Activated T-cell treated with anti-CD3 and anti-CD28 coated beads for 1 hour (primary cell): ENCODE results near the gene TNNC1.

Experiments used
- DNase-seq: peaks from one replicate; pipeline ENCODE4 v3.0.0-alpha.2; 2020; ENCODE audit warnings: low read depth

TNNC1 gene

GRCh38 chr3:52484680-52485461, 31.0 kb upstream of the TNNC1 start:
- no peak for DNase-seq

DNA sequence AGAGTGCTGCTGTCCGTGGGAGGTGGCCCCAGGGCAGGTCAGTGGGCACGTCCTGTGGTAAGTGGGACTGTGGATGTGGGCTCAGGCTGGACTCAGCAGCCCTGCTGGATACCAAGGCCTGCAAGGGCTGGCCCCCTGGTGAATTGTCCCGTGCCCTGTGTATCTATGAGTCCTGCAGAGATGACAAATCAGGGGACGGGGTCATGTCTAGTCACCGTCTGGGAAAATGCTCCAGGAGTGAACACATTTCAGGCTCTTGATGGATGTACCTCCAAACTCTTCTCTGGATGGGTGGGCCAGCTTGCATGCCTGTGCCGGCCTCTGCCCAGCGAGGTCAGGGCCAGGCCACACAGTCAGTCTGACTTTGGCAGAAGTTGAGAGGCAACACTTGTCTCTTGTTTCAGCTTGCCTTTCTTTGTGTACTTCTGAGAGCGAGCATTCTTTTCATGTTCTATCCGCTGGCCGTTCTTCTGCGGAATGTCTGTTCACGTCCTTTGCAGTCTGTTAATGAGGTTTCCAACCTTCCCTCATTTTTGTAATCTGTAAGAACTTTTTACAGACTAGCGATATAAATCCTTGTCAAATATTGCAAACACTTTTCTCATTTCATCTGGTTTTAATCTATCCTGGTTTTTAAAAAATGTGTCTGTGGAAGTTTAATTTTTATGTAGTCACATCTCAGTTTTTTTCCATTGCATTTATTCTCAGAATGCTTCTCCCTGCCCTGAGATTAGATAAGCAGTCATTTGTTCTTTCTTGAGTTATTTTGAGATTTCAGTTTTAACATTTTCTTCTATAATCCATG, 29.9 kb upstream of the TNNC1 start:
- no peak for DNase-seq

- no peak for DNase-seq
Observed at GRCh38 chr3:52483081-52483480, 29.2 kb upstream of the TNNC1 start.

GRCh38 chr3:52481819-52482521, 28.1 kb upstream of the TNNC1 start:
- no peak for DNase-seq

GRCh38 chr3:52480768-52481715, 27.2 kb upstream of the TNNC1 start:
- no peak for DNase-seq

GRCh38 chr3:52479877-52480575, 26.2 kb upstream of the TNNC1 start:
- no peak for DNase-seq

DNA sequence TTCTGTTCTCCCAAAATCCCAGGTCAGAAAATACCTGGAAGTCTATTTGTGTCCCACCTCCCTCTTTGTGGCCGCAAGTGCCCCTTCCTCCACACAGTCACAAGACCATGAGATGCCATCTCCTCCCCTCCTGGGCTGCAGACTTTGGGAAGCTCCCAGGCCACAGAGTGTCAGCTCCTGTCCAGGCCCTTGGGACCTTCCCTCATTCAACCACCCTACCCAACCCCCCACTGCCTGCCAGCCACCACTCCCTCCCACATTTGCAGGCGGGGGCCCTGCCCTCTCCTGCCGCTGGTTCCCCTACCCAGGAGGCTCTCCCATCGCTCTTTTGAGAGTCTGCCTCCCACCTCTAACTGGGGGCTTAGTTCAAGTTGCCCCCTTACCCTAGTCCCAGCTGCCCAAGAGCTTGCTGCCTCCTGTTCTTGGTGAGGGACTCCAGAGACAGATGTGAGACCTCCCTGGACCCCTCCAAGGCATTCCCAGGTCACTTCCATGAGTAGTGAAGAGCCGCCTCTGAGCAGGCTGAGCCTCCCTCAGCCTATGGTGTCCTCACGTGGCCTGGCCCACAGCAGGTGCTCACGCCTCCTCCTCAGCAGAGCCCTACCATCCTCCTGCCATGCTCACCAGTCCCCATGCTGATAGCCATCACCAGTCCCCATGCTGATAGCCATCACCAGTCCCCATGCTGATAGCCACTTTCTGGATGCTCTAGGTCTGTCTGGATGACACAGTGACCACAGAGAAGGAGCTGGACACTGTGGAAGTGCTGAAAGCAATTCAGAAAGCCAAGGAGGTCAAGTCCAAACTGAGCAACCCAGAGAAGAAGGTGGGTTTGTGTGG, 25.4 kb upstream of the TNNC1 start:
- no peak for DNase-seq

DNA sequence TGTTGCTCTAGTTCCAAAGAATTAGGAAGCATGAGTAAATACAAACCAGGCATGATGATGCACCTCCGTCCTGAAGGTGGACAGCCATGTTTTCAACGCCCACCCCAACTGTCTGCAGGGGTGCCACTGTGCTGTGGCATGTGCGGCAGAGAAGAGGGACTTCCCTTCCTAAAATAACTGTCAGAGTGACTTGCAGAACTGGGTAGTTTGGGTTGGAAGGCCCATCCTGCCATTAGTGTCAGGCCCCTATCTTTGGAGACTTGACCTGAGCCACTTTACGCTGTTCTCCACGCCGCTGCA, 23.9 kb upstream of the TNNC1 start:
- no peak for DNase-seq

- DNase-seq, result no peak
Observed at GRCh38 chr3:52477076-52477795, 23.4 kb upstream of the TNNC1 start.

- DNase-seq, result no peak
Observed at GRCh38 chr3:52473026-52473425, 19.2 kb upstream of the TNNC1 start.

GRCh38 chr3:52472239-52473000, 18.6 kb upstream of the TNNC1 start:
- no peak for DNase-seq

GRCh38 chr3:52471371-52472238, 17.8 kb upstream of the TNNC1 start:
- no peak for DNase-seq

GRCh38 chr3:52470920-52471319, 17.1 kb upstream of the TNNC1 start:
- no peak for DNase-seq

DNA sequence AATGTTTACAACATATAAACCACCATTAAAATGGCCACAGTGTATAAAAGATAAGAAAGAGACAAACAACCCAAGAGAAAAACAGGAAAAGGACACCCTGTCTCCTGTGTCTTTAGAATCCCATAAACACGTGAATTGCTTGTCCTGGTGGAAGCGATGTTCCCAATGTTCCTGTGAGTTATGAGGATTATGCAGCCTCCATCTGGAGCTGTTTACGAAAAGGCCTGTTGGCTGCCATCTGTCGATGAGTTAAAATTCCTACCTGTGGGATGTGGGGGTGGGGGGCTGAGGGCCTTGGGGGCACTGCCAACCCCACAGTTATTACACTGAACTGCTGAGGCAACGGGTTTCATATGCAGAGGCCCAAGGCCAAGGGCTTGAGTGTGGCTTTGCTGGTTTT, 15.2 kb upstream of the TNNC1 start:
- DNase-seq, result no peak

DNA sequence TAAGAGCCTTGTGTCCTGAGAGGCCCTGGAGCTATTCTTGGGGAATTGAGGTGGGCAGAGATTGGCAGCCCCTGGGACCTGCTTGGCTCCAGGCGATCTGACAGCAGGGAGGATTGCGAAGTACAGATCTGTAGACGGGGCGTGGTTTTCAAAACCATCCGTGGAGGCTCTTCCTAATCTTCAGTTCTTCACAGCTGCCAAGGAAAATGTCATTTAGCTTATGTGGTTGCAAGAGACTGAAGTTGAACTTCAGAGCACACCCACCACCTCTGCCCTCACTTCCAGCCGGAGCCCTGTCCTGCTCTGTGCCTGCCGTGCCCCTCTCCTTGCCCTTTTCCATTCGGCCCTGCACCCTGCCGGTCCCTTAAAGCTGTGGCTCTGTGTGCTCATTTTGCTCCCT, 14.5 kb upstream of the TNNC1 start:
- DNase-seq, result no peak

DNA sequence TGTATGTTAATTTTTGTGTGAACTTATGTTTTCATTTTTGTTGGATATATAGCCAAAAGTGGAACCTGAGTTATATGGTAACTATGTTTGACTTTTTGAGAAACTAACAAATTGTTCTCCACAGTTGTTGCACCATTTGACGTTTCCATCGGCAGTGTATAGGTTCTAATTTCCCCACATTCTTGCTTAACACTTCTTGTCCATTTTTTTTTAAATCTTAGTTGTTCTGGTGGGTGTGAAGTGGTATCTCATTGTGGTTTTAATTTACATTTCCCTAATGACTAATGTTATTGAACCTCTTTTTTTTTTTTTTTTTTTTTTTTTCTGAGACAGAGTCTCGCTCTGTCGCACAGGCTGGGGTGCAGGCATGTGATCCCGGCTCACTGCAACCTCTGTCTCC, 9.6 kb upstream of the TNNC1 start:
- no peak for DNase-seq

- DNase-seq, result no peak
Observed at GRCh38 chr3:52461874-52462273, 8.0 kb upstream of the TNNC1 start.
